ENCODE data around the gene SYT5.

The SYT5 gene

GRCh38 chr19:55145232-55145631 lies 34.9 kb downstream of the SYT5 start:
- DNase-seq, result no peak

- no peak for DNase-seq
Observed at GRCh38 chr19:55141696-55142095, 38.4 kb downstream of the SYT5 start.

GRCh38 chr19:55137915-55138314 lies 42.2 kb downstream of the SYT5 start:
- DNase-seq, result no peak

DNA sequence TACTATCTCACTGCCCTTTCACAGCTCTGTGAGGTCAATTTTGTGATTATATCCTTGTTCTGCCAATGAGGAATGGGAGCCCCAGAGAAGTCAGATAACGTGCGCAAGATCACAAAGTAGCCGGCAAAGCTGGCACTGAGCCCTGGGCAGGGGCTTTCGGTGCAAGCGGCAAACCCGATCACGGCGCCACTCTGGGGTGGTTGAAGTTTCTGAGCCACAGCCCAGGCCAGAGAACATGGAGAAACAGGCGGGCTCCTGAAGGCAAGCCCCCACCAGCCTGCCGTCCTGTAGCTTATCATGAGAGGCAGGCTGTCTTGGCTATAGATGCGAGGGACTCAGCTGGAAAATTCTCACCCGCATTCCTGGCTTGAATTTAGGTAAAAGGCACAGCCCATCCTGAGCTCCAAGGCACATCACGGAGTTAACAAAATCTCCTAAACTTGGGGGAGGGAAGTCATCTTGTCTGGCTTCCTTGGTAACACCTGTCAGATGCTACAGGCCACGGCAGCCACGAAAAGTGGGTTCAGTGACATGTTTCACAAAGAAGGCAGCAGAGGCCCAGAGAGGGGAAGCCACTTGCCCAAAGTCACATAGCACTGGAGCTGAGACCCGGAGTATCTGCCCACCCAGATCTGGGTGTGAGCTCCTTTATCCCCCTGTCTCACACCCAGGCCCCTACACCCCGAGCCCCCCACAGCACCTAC lies 43.5 kb downstream of the SYT5 start:
- no peak for DNase-seq

DNA sequence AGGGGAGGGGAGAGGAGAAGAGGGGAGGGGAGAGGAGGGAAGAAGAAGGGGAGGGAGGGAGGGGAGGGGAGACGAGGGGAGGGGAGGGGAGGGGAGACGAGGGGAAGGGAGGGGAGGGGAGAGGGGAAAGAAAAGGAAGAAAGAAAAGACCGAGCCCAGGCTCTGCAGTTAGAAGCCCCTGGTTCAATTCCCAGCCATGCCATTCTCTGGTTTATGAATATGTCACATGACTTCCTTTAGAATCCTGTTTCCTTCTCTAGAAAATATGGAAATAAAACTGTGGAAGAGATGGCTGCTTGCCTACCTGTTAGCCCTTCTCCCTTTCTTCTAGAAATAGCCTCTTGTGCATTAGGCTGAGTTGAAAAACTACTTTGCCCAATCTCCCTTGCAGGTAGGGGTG lies 45.4 kb downstream of the SYT5 start:
- DNase-seq, result no peak

GRCh38 chr19:55133639-55134444 lies 46.2 kb downstream of the SYT5 start:
- no peak for DNase-seq

DNA sequence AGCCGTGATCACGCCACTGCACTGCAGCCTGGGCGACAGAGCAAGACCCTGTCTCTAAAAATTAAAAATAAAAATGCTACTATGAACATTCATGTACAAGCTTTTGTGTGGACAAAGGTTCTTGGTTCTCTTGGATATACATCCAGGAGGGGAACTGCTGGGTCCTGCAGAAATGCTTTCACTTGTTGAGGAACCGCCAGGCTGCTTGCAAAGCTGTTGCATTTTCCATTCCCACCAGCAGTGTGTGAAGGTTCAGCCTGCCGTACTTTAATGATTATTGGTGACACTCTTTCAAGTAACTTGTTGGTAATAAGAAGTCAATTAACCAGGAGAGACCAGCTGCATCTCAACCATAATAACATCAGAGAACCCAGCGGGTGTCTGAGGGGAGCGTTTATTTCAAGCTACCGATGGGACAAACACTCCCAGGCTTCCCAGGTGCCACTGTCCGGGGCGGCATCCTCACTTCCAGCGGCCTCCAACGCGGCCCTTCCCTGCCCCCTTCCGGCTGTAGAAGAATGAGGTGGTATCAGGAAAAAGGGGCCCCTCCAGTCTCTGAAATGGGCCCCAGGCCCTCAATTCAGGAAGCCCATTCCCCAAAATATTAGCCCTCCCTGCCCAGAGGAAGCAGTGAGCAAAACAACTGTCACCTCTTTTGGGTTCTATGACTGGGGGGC lies 47.5 kb downstream of the SYT5 start:
- DNase-seq, result no peak

GRCh38 chr19:55131421-55131820 lies 48.7 kb downstream of the SYT5 start:
- DNase-seq, result no peak

All from KG1 (cell line).